Upper lobe of right lung (tissue), 1 donor: ENCODE results near the gene HDGFL1. TPM values are rescaled to one million over a fixed set of nuclear protein-coding genes. Genes with fewer than 3 reads are reported as not detected.

Experiments
- ATAC-seq: fragments of 200-7000 bp; cut with Tn5 transposase; one replicate; pipeline ENCODE4 v1.9.1; 2020; ENCODE audit warnings: mild to moderate bottlenecking, moderate library complexity
- DNase-seq: peaks from one replicate; pipeline ENCODE4 v3.0.0-alpha.2; 2020
- H3K27ac ChIP-seq: fragments of 200-600 bp; one replicate; pipeline ENCODE4 v1.8.0; 2022
- H3K27me3 ChIP-seq: fragments of 200-600 bp; one replicate; pipeline ENCODE4 v1.8.0; 2022; ENCODE audit warnings: mild to moderate bottlenecking
- H3K36me3 ChIP-seq: fragments of 200-600 bp; one replicate; pipeline ENCODE4 v1.8.0; 2022
- H3K4me1 ChIP-seq: fragments of 200-600 bp; one replicate; pipeline ENCODE4 v1.8.0; 2022
- H3K4me3 ChIP-seq: fragments of 200-600 bp; one replicate; pipeline ENCODE4 v1.8.0; 2022; ENCODE audit warnings: mild to moderate bottlenecking
- H3K9me3 ChIP-seq: fragments of 200-600 bp; one replicate; pipeline ENCODE4 v1.8.0; 2022
- CTCF ChIP-seq: fragments of 200-600 bp; IDR thresholded peaks from one replicate; pipeline ENCODE4 v1.8.0; 2022; ENCODE audit warnings: antibody characterized with exemption
- intact Hi-C: fragments of 100-400 bp; cut with DNase I; formaldehyde crosslinking; loops from one replicate; pipeline ENCODE4 v1.11.0; 2022
- total RNA-seq: library from RNA; stranded (reverse); fragmentation: NEBNext Ultra II Directional; extraction: Animal tissue kit (Norgen Biotek cat#: 25700); gene quantifications from one replicate; pipeline ENCODE4 v1.2.1, GENCODE V29; 2021
- donor health status: DM: no; HTN: yes; CAD: no; lungs with severe emphysema.

HDGFL1 gene
- total RNA-seq, 1 donor from 2014 or later, result not detected

GRCh38 chr6:22536122-22536521, 33.2 kb upstream of the HDGFL1 start:
- intact Hi-C loops, result no loop called here
- no peak for DNase-seq
- no peak overlapping the region for H3K27ac ChIP-seq
- no peak overlapping the region for H3K4me3 ChIP-seq
- no peak for ATAC-seq
- no peaks in the 10 kb centered on the region for H3K9me3 ChIP-seq
- no peaks in the 10 kb centered on the region for H3K4me1 ChIP-seq
- no peaks in the 10 kb centered on the region for H3K27me3 ChIP-seq
- TF ChIP-seq CTCF, result no peak
- H3K36me3 ChIP-seq, result no peaks in the 10 kb centered on the region

DNA sequence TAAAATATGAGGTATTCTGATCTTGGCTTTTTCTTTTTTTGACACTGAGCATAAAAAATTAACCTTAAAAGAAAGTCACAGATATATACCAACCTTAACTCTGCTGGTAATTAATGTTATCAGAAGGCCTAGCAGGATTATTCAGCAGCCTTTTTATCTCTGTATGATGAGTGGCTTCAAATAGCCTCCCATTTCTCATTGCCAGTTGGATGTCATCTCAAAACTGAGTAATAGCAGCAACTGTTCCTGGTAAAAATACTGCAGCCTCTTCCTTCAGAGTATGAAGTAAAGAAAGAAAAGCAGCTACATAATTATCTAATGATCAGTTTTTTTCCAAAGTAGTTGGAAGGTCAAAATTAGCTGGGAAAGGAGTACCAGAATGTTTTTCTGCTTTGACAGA, 24.9 kb upstream of the HDGFL1 start:
- ATAC-seq (no peak), DNase-seq (no peak)
- Histone ChIP-seq H3K27ac (no peak overlapping the region), H3K4me1 (no peaks in the 10 kb centered on the region), H3K4me3 (no peak overlapping the region), H3K27me3 (no peaks in the 10 kb centered on the region), H3K9me3 (no peaks in the 10 kb centered on the region), H3K36me3 (no peaks in the 10 kb centered on the region)
- intact Hi-C loops, result no loop called here
- TF ChIP-seq CTCF, result no peak

GRCh38 chr6:22545051-22545450, 24.3 kb upstream of the HDGFL1 start:
- no peaks in the 10 kb centered on the region for H3K27me3 ChIP-seq
- no peak for TF ChIP-seq CTCF
- intact Hi-C loops, result no loop called here
- ATAC-seq, result no peak
- no peaks in the 10 kb centered on the region for H3K9me3 ChIP-seq
- DNase-seq, result no peak
- H3K4me3 ChIP-seq, result no peak overlapping the region
- H3K36me3 ChIP-seq, result no peaks in the 10 kb centered on the region
- no peaks in the 10 kb centered on the region for H3K4me1 ChIP-seq
- H3K27ac ChIP-seq, result no peak overlapping the region

GRCh38 chr6:22546236-22546635, 23.1 kb upstream of the HDGFL1 start:
- Histone ChIP-seq H3K4me1 (no peaks in the 10 kb centered on the region), H3K27ac (no peak overlapping the region), H3K4me3 (no peak overlapping the region), H3K36me3 (no peaks in the 10 kb centered on the region), H3K9me3 (no peaks in the 10 kb centered on the region), H3K27me3 (no peaks in the 10 kb centered on the region)
- intact Hi-C loops, result no loop called here
- DNase-seq (no peak), ATAC-seq (no peak)
- TF ChIP-seq CTCF, result no peak

GRCh38 chr6:22550971-22551670, 18.2 kb upstream of the HDGFL1 start:
- no peaks in the 10 kb centered on the region for H3K36me3 ChIP-seq
- H3K27me3 ChIP-seq, result no peaks in the 10 kb centered on the region
- TF ChIP-seq CTCF, result no peak
- no peaks in the 10 kb centered on the region for H3K4me1 ChIP-seq
- DNase-seq (no peak), ATAC-seq (no peak)
- intact Hi-C loops, result no loop called here
- no peaks in the 10 kb centered on the region for H3K9me3 ChIP-seq
- H3K27ac ChIP-seq, result no peak overlapping the region
- H3K4me3 ChIP-seq, result no peak overlapping the region

- ATAC-seq (no peak), DNase-seq (no peak)
Observed at GRCh38 chr6:22556266-22556665, 13.1 kb upstream of the HDGFL1 start.

More at GRCh38 chr6:22556266-22556665, 13.1 kb upstream of the HDGFL1 start:
- H3K4me3 ChIP-seq, result no peak overlapping the region
- H3K4me1 ChIP-seq, result no peaks in the 10 kb centered on the region
- no peaks in the 10 kb centered on the region for H3K9me3 ChIP-seq
- no peaks in the 10 kb centered on the region for H3K36me3 ChIP-seq
- H3K27ac ChIP-seq, result no peak overlapping the region
- no peak for TF ChIP-seq CTCF
- no peaks in the 10 kb centered on the region for H3K27me3 ChIP-seq
- intact Hi-C loops, result no loop called here
